ENCODE results near the gene MDM2.

DNA sequence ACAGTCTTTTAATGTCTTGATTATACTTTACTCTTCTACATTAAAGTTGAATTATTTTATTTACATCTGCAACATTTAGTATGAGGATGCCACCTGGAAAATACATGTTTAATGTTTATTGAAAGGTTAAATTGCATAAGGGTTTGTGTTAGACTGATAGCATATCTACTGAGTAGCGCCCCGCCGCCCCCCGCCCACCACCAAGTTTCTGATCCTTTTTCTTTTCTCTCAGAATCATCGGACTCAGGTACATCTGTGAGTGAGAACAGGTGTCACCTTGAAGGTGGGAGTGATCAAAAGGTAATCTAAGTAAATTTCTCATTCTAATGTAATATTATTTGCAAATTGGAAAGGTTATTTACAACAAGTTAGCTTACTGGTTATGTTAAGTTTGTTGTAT lies 16.2 kb downstream of the MDM2 start:
- TF ChIP-seq POLR2A (IDR thresholded peaks at IDR 0.05): no peak
- TF ChIP-seq, protein P1, sequence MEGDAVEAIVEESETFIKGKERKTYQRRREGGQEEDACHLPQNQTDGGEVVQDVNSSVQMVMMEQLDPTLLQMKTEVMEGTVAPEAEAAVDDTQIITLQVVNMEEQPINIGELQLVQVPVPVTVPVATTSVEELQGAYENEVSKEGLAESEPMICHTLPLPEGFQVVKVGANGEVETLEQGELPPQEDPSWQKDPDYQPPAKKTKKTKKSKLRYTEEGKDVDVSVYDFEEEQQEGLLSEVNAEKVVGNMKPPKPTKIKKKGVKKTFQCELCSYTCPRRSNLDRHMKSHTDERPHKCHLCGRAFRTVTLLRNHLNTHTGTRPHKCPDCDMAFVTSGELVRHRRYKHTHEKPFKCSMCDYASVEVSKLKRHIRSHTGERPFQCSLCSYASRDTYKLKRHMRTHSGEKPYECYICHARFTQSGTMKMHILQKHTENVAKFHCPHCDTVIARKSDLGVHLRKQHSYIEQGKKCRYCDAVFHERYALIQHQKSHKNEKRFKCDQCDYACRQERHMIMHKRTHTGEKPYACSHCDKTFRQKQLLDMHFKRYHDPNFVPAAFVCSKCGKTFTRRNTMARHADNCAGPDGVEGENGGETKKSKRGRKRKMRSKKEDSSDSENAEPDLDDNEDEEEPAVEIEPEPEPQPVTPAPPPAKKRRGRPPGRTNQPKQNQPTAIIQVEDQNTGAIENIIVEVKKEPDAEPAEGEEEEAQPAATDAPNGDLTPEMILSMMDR (IDR thresholded peaks at IDR 0.05): no peak
